SKM-1 (cell line): ENCODE results near the gene SLC6A11.

Experiments
- DNase-seq: peaks from one replicate; lab custom pipeline; 2025; ENCODE audit not compliant: unreplicated experiment; lab: John Stamatoyannopoulos, UW

SLC6A11 gene

GRCh38 chr3:10950476-10951294 is 134.7 kb downstream of the SLC6A11 start:
- DNase-seq = no peak

DNA sequence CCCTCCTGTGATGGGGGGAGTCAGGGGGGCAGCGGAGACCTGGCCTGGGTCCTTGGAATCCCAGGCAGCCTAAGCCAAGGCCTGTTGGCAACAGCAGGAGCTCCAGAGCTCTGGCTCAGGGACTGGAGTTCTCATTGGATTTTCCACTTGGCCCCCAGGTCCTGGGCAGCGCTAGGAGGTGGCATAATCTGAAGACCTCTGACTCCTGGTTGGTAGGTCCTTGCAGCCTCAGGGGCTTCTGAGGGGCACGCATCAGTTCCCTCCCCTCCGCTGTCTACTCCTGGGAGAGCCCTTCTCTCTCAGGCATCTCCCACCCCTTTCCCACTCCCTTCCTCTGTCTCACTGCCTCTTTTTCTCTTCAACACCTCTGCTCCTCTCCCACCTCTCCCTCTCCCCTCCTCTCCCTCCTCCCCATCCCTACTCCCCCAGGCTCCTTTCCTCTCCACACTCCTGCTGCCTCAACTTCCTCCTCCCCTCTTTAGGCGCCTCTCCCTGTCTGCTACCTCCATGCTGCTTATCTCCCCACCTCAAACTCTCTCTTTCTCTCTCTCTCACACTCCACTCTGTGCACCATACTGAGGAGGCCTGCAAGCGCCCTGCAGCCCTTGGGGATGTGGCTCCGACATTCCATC is 135.4 kb downstream of the SLC6A11 start:
- no peak for DNase-seq

GRCh38 chr3:10952525-10952924 is 136.5 kb downstream of the SLC6A11 start:
- DNase-seq = no peak

DNA sequence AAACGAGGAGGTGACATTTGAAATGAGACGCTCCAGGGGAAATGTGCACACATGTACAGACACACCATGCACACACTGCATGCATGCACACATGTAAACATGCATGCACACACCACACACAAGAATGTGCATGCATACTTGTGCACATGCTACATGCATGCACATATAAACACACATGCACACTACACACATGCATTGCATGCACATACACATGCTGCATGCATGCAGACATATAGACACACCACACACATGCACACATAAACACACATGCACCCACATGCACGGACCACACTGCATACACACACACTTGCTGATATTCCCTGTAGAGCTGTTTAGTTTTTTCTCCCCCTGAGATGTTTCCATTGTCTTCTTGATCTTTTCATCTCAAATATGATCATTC is 138.7 kb downstream of the SLC6A11 start:
- DNase-seq = no peak

DNA sequence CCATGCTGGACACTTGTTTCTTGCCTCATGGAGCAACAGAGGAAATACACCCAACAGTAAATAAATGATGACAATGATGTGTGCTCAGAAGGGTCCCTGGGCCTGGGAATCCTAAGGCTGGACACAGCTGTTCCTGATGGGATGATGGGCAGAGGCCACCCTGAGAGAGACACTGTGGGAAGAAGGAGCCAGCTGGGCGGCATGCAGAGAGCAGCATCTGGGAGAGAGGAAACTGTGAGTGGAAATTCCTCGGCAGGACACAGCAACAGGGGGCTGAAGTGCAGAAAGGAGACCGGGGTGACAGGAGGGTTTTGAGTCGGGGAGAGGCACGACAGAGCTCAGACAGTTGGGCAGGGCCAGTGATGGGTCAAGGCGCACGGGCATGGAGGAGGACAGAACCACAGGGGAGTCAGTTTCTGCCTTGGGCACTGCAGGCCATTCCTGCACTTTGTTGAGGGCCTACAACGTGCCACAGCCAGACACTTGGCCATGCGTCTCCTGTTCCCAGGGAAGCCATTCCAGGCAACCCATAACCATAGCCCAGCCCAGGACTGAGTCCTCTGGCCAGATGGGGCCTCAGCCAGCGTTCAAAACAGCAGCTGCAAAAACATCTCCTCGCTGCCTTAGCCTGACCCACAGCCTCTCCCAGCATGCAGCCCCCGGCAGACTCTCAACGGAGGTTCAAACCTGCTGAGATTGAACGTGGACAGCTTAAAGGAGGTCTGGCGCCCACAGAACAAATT is 139.9 kb downstream of the SLC6A11 start:
- no peak for DNase-seq

DNA sequence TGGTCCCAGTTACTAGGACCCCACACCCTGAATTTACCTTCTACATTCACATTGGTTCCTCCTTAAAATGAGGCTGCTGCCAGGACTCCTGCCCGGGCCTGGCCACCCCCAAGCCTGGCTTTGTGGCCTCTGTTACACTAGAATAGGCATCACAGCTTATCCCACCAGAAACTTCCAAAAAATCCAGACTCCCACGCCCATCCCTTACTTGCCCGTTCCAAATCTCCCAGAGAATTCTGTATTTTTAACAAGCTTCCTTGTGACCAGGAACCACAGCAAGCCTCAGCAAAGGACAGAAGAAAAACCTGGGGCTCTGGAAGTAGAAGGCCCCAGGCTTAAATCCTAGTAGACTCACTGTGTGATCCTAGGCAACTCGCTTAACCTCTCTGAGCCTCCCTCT is 140.5 kb downstream of the SLC6A11 start:
- no peak for DNase-seq

DNA sequence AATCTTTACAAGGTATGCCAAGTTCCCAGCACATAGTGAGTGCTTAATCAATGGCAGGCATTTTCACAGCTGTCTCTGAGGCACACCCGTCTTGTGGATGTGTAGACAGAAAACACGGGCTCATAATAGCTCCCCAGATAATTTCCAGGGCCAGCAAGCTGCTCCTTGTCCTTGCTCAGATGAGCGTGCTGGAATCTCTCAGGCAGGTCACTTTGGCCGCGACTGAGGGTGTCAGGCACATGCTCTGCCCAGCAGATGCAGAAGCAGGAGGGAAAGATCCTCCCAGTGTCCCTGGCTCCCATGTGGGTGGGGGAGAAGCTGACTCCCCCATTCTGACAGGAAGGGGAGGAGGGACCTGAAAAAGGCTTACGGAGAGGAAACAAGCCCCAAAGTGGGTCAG is 141.0 kb downstream of the SLC6A11 start:
- no peak for DNase-seq

GRCh38 chr3:10957976-10958749 is 142.1 kb downstream of the SLC6A11 start:
- DNase-seq = no peak

- no peak for DNase-seq
Observed at GRCh38 chr3:10960255-10960654, 144.2 kb downstream of the SLC6A11 start.

DNA sequence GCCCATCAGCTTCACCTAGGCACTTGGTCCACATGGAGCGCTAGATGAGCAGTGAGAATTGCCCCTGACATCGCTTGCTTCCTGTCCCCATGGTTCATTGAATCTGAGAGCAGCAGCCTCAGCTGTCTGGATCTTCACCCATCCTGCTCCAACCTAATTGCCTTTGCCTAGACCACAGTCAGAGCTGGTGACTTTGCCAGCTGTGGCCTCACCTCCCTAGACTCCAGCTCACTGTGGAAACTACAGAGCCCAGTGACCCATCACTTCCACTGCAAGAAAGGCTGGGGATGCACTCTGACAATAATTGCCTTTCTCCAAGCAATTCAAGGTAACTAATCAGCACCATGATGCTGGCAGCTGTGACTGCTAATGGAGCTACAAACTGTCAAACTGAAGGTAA is 145.9 kb downstream of the SLC6A11 start:
- DNase-seq = no peak

- DNase-seq = no peak
Observed at GRCh38 chr3:10962481-10963036, 146.5 kb downstream of the SLC6A11 start.

DNA sequence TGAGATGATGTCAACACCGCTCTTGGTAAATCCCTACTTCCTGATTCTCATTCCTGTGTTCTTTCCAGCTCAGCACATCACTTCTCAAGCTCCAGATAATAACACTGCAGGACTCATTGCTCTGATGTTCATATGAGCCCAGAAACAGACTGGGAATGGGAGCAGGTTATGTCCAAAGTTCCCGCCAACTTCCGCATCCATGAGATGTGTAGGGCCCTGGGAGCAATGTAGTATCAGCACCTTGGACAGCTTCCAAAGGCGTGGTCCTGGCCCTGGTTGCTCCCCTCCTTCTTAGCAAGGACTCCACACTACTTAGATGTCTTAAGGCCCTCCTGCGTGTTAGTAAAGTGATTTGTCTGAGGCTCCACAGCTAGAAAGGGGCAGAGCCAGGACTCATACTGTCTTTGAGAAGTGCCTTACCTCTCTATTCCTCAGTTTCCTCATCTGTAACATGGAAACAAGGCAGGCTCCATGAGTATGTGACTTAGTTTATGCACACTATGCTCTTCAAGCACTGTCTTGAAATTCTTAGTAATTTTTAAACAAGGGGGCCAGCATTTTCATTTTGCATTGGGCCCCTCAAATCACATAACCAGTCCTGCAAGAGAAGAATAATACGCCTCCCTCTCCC is 148.6 kb downstream of the SLC6A11 start:
- DNase-seq = no peak

GRCh38 chr3:10968401-10968800 is 152.4 kb downstream of the SLC6A11 start:
- no peak for DNase-seq

DNA sequence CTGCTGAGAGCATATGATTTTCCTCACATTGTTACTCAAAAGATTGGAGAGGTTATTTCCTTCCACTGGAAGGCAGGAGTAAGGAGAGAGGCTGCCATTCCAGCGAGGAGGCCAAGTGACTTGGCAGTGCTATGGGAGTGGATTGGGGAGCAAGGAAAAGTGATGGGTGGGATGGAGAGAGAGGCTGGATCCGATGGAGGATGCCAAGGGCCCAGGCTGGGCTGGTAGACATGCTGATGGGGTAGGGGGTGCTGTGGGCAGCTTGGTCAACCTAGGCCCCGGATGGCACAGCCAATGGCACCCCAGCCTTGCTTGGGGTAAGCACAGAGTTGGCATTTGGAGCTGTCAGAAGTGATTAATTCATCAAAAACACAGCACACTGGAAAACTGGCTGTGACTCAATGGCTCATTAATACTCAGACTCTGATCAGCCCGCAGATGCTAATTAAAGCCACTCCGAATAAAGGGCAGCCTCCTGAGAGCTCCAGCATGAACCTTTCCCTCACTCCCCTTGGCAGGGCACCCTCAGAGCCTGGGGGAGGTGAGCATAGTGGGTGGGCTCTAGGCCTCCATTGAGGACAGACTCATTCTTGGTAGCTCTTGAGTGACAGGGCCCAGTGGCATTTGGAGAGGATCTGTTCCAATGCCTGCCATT is 154.4 kb downstream of the SLC6A11 start:
- no peak for DNase-seq

DNA sequence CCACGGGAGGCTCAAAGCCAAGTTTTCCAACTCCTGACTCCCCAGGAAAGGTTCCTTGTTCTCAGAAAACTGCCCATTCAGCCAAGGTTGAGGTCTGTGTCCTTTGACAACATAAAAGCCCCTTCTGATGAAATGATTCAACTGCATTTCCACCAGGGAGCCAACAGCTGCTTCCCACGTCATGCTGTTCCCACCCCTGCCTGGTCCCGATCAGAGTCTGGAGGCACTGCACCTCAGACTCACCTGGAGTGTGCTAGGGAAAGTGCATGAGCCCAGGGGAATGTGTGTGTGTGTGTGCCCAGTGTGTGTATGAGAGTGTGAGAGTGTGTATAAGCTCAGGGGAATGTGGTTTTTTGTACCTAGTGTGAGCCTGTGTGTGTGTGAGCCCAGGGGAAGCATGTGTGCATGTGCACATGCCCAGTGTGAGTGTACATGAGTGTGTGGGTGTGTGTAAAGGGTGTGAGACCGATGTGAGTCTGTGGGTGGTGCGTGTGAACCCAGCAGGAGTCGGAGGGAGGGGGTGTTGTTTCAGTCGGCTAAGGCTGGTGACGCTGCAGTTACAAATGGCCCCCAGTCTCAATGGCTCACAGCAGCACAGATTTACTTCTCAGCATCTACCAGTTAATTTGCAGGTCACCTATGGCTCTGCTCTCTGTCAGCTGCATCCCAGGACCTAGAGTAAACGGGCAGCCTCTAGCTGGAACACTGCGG is 156.2 kb downstream of the SLC6A11 start:
- no peak for DNase-seq

DNA sequence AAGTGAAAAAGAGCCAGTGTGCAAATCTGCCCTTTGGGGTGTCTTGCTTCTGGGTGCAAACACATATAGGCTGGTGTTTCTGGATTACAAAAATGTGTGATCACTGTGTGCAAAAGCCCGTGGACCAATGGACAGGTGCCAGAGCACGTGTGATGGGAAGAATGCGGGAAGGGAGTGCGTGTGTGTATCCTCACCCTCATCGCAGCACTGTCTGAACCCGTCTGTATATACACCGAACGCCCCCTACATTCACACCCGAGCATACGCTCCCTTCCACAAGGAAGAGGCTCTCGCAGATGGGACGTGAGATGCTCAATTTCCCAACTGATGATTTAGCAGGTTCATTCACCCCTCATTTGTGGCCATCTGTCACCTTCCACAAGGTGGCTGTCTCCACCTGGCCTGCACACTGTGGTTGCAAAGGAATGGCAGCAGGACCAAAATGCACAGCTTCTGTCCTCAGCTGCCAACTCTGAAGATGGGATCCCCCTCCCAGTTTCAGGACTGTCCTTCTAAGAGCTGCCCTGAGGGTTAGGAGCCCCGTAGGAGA is 157.1 kb downstream of the SLC6A11 start:
- DNase-seq = no peak

DNA sequence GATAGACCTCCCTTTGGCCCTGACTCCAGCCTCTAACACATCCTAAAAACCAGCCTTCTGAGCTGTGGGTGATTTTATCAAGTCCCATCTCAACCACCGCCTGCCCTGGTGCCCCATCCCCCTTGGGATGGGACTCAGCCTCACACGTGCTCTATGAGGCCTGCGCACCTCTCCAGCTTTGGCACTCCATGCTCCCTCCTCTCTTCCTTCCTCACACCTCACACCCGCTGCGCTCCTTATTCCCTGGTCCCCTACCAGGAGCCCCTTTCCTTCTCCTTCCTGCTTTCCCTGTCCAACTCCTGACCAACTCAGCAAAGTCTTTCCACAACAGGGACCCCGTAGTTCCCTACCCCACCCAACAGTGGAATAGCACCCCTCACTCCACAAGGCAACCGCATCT is 158.1 kb downstream of the SLC6A11 start:
- no peak for DNase-seq

DNA sequence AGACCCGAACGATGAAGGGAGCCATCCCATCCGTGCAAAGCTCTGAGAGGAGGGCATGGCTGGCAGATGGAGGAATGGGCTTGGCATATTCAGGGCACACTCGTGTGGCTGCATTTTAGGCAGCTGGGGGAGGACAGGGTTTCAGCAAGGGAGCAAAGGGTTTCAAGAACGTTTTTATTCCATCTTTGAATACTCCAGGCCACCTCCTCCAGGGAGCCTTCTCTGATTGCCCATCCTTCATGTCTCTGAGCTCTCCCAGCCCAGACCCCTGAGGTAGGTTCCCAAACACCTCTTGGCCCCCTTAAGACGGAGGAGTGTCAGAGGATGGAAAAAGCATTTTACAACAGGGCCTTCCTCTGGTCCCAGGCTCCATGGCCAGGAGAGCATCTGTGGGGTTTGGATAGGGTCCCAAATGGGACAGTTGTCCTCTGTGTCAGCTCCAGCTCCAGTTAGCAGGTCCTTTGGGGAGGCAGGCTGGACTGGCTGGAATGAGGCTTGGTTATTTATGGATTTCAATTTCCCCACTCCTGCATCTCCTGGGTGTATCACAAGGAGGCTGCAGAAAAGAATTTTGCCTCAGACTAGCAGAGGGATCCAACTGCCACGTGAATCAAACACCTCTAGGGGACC is 158.8 kb downstream of the SLC6A11 start:
- no peak for DNase-seq
